GM12891 (cell line): ENCODE results near the gene RPS21.

Experiments used
- POLR2A ChIP-seq: IDR thresholded peaks from 2 replicates; pipeline ENCODE4 v1.6.1; 2011; ENCODE audit warnings: low read depth, low read length, control low read depth
- POLR2AphosphoS5 ChIP-seq: IDR thresholded peaks from 2 replicates; pipeline ENCODE4 v1.6.1; 2011; ENCODE audit warnings: low read depth, low read length, control low read depth
- POU2F2 ChIP-seq: IDR thresholded peaks from 2 replicates; pipeline ENCODE4 v1.6.1; 2011; ENCODE audit warnings: low read depth, mild to moderate bottlenecking, control low read depth, low read length, moderate library complexity
- SPI1 ChIP-seq: IDR thresholded peaks from 2 replicates; pipeline ENCODE4 v1.6.1; 2011; ENCODE audit warnings: low read depth, low read length, control low read depth
- TAF1 ChIP-seq: IDR thresholded peaks from 2 replicates; pipeline ENCODE4 v1.6.1; 2011; ENCODE audit warnings: low read depth, low read length, control low read depth

DNA sequence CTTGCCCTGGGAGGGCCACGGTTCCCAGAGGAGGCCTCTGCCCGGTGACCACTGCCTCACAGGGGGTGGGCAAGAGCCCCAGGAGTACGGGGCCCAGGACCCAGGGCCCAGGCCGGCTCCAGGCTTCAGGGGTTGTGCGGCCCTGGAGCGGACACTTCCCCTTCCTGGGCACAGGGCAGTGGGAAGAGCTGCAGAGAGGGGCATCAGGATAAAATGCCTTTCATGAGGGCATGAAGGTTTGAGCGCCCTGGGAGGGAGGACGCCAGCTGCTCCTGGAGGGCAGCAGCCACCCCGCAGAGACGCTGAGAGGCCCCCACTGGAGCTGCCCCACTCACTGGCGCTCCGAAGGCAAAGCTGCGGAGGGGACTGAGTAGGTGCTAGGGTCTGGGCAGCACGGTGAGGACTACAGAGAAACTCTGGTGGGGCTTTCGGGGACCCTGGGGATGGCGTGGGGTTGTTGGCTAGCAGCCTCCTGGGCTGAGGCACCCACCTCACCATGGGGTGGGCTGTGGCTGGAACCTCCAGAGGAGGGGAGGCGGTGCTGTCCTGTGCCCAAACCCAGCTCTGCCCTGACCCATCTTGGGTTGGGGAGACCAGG is 30.2 kb upstream of the RPS21 start:
- TF ChIP-seq POLR2AphosphoS5: no peak
- TF ChIP-seq SPI1: no peak
- no peak for TF ChIP-seq POLR2A
- no peak for TF ChIP-seq TAF1
- no peak for TF ChIP-seq POU2F2
